ENCODE data around the gene KRTAP5-2. TPM values are rescaled to one million over a fixed set of nuclear protein-coding genes. Genes with fewer than 3 reads are reported as not detected.

The KRTAP5-2 gene
- total RNA-seq, 1 experiment from 2014 or later: not detected

DNA sequence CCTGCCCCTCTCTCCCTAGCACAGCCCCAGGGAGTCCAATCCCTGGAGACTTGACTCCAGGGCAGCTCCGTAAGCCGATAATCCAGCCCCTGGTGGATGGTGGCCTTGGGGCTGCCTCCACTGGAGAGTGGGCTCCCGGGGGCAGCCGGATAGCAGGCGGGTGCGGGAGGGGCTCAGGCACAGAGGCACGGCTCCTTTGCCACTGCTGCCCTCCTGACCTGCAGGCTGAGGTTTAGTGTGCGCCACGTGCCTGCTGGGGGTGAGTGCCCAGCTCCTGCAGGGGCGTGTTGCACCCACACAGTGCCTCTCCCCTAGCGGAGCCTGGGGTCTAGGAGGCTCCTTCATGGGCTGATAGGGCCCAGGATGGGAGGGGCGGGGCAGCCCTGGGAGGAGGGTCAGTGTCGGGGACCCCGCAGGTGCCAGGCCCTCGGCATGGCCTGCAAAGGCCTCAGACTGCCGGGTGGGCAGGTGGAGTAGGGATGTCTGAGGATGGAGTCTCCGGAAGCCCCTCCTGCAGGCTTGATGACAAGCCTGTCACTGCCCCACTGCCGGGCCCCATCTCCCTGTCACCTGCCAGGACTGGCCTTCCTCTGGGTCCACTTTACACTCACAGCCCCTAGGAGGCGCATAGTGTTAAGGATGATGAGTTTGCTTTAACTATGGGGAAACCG, 31.6 kb downstream of the KRTAP5-2 start:
- H3K79me2 ChIP-seq (ENCODE audit: insufficient read depth, low read length): no peaks in the 10 kb centered on the region
- Mint-ChIP-seq H3K36me3 (ENCODE audit: insufficient read depth in 1 of 3, low read depth in 3 of 3) (no peaks in the 10 kb centered on the region), H3K27ac (no peak overlapping the region; a peak in 2 of 7 replicates), H3K4me3 (no peak overlapping the region), H3K27me3 (ENCODE audit: low read depth) (peaks cover 40% of the 10 kb centered on the region), H3K4me1 (peaks cover 20 to 47% of the 10 kb centered on the region in 2 experiments), H3K9me3 (no peaks in the 10 kb centered on the region)
- no peaks in the 10 kb centered on the region for H3K9me3 ChIP-seq (ENCODE audit: control insufficient read depth, low read depth, low read length)
- H2BK20ac ChIP-seq (ENCODE audit: low read depth, low read length, poor library complexity, severe bottlenecking): no peak overlapping the region
- H3K23me2 ChIP-seq (ENCODE audit: insufficient read length, low read depth, low read length, poor library complexity, severe bottlenecking): peaks cover 6% of the 10 kb centered on the region
- TF ChIP-seq, protein P1, sequence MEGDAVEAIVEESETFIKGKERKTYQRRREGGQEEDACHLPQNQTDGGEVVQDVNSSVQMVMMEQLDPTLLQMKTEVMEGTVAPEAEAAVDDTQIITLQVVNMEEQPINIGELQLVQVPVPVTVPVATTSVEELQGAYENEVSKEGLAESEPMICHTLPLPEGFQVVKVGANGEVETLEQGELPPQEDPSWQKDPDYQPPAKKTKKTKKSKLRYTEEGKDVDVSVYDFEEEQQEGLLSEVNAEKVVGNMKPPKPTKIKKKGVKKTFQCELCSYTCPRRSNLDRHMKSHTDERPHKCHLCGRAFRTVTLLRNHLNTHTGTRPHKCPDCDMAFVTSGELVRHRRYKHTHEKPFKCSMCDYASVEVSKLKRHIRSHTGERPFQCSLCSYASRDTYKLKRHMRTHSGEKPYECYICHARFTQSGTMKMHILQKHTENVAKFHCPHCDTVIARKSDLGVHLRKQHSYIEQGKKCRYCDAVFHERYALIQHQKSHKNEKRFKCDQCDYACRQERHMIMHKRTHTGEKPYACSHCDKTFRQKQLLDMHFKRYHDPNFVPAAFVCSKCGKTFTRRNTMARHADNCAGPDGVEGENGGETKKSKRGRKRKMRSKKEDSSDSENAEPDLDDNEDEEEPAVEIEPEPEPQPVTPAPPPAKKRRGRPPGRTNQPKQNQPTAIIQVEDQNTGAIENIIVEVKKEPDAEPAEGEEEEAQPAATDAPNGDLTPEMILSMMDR (conservative IDR thresholded peaks at IDR 0.05): peak; percentile 43; the same call in 2 of the 3 replicates
- no peak overlapping the region for H2BK5ac ChIP-seq (ENCODE audit: insufficient read length, low read length)
- H4K91ac ChIP-seq (ENCODE audit: insufficient read length, low read depth, low read length): no peak overlapping the region
- no peak overlapping the region for H3K27ac ChIP-seq (ENCODE audit: insufficient read length, low read depth, low read length)
- no peak overlapping the region for H3K4ac ChIP-seq (ENCODE audit: low read depth, low read length)
- no CpG with 5 or more reads among the region's 20 CpGs for WGBS (ENCODE audit: extremely low coverage, insufficient read length, low lambda C conversion rate)
- no peak overlapping the region for H2BK12ac ChIP-seq (ENCODE audit: insufficient read length, low read depth, low read length)
- no peak overlapping the region for H2AFZ ChIP-seq (ENCODE audit: low read length)
- peak; percentile 35 for DNase-seq
- H3K79me1 ChIP-seq (ENCODE audit: insufficient read depth, low read depth, low read length, poor library complexity, severe bottlenecking): no peaks in the 10 kb centered on the region
- H2BK120ac ChIP-seq (ENCODE audit: low read depth, low read length, poor library complexity, severe bottlenecking): no peak overlapping the region
- H2AK5ac ChIP-seq (ENCODE audit: insufficient read length, low read length): no peak overlapping the region
- H3K4me2 ChIP-seq (ENCODE audit: insufficient read depth, insufficient read length, low read length): no peak overlapping the region
- H3K14ac ChIP-seq (ENCODE audit: insufficient read depth, low read length): no peak overlapping the region; the same call in 1 of the 2 replicates
- H3K18ac ChIP-seq (ENCODE audit: insufficient read length, low read depth, low read length): no peak overlapping the region
- no peak overlapping the region for H3K9ac ChIP-seq (ENCODE audit: extremely low read depth, insufficient read length, low read length)
- H3K27me3 ChIP-seq (ENCODE audit: insufficient read depth, low read length): no peaks in the 10 kb centered on the region; the same call in 1 of the 2 replicates
- H3K23ac ChIP-seq (ENCODE audit: insufficient read length, low read depth, low read length): no peak overlapping the region
- no peaks in the 10 kb centered on the region; the same call in 1 of the 2 replicates for H3K4me1 ChIP-seq (ENCODE audit: insufficient read depth, low read length)
- H4K8ac ChIP-seq (replicated peaks; ENCODE audit: insufficient read length, low read depth, low read length): no peak overlapping the region
- H3T11ph ChIP-seq (ENCODE audit: low read length): no peak overlapping the region
- no peak overlapping the region for H2BK15ac ChIP-seq (ENCODE audit: low read depth, low read length)
- H4K20me1 ChIP-seq (ENCODE audit: control insufficient read depth, insufficient read depth, insufficient read length): no peaks in the 10 kb centered on the region
- H3K56ac ChIP-seq (ENCODE audit: insufficient read length, low read depth, low read length): no peak overlapping the region
- H4K5ac ChIP-seq (ENCODE audit: insufficient read length, low read depth, low read length): no peak overlapping the region

All from H9 (cell line).